Measurements from ENCODE around the gene SMIM32. TPM values are rescaled to one million over a fixed set of nuclear protein-coding genes. Genes with fewer than 3 reads are reported as not detected.

The SMIM32 gene
- total RNA-seq, 1 donor from 2014 or later: 0.30 TPM

- FAIRE-seq (no peak), DNase-seq (ENCODE audit: low read depth) (no peak)
- Histone ChIP-seq H3K27me3 (ENCODE audit: insufficient read depth, low read length) (no peaks in the 10 kb centered on the region), H3K4me2 (ENCODE audit: low read length) (no peak overlapping the region), H3K4me1 (ENCODE audit: insufficient read depth, low read length) (no peaks in the 10 kb centered on the region), H3K9ac (ENCODE audit: low read length) (no peak overlapping the region), H3K9me3 (ENCODE audit: insufficient read depth, low read depth, low read length) (no peaks in the 10 kb centered on the region), H3K4me3 (ENCODE audit: insufficient read depth, low read depth, low read length) (no peak overlapping the region), H4K20me1 (ENCODE audit: insufficient read depth, low read length) (peaks cover 98% of the 10 kb centered on the region), H3K36me3 (ENCODE audit: insufficient read depth, low read length) (no peaks in the 10 kb centered on the region), H3K79me2 (ENCODE audit: insufficient read depth, low read length) (peaks cover 100% of the 10 kb centered on the region), H2AFZ (ENCODE audit: low read depth, low read length) (no peak overlapping the region), H3K27ac (ENCODE audit: low read depth, low read length) (no peak overlapping the region)
- peaks cover 3% of the 10 kb centered on the region for H3K4me1 Mint-ChIP-seq (ENCODE audit: low read depth, unreplicated experiment)
- H3K36me3 Mint-ChIP-seq (ENCODE audit: low read depth, unreplicated experiment): no peaks in the 10 kb centered on the region
- no peak overlapping the region for H3K27ac Mint-ChIP-seq (ENCODE audit: unreplicated experiment)
- no peaks in the 10 kb centered on the region for H3K9me3 Mint-ChIP-seq (ENCODE audit: unreplicated experiment)
- H3K4me3 Mint-ChIP-seq (ENCODE audit: unreplicated experiment): no peak overlapping the region
- TF ChIP-seq CTCF (IDR thresholded peaks at IDR 0.05; ENCODE audit: insufficient read depth, low read depth, low read length): no peak
- no peak for TF ChIP-seq EZH2 (IDR thresholded peaks at IDR 0.05; ENCODE audit: insufficient read depth, low read length)
- no peaks in the 10 kb centered on the region for H3K27me3 Mint-ChIP-seq (ENCODE audit: low read depth, unreplicated experiment)
These were observed 47.9 kb downstream of the SMIM32 start for GRCh38 chr5:136145030-136145429.

- Mint-ChIP-seq H3K27me3 (ENCODE audit: low read depth, unreplicated experiment) (no peaks in the 10 kb centered on the region), H3K4me3 (ENCODE audit: unreplicated experiment) (no peak overlapping the region), H3K4me1 (ENCODE audit: low read depth, unreplicated experiment) (peaks cover 6% of the 10 kb centered on the region), H3K36me3 (ENCODE audit: low read depth, unreplicated experiment) (no peaks in the 10 kb centered on the region), H3K9me3 (ENCODE audit: unreplicated experiment) (no peaks in the 10 kb centered on the region), H3K27ac (ENCODE audit: unreplicated experiment) (no peak overlapping the region)
- no peak overlapping the region for H3K4me3 ChIP-seq (ENCODE audit: insufficient read depth, low read depth, low read length)
- H3K79me2 ChIP-seq (ENCODE audit: insufficient read depth, low read length): peaks cover 100% of the 10 kb centered on the region
- DNase-seq (ENCODE audit: low read depth) (no peak), FAIRE-seq (no peak)
- no peaks in the 10 kb centered on the region for H3K36me3 ChIP-seq (ENCODE audit: insufficient read depth, low read length)
- H3K27me3 ChIP-seq (ENCODE audit: insufficient read depth, low read length): no peaks in the 10 kb centered on the region
- H3K4me2 ChIP-seq (ENCODE audit: low read length): no peak overlapping the region
- no peaks in the 10 kb centered on the region for H3K9me3 ChIP-seq (ENCODE audit: insufficient read depth, low read depth, low read length)
- no peaks in the 10 kb centered on the region for H3K4me1 ChIP-seq (ENCODE audit: insufficient read depth, low read length)
- peaks cover 98% of the 10 kb centered on the region for H4K20me1 ChIP-seq (ENCODE audit: insufficient read depth, low read length)
- no peak overlapping the region for H2AFZ ChIP-seq (ENCODE audit: low read depth, low read length)
- H3K9ac ChIP-seq (ENCODE audit: low read length): no peak overlapping the region
- TF ChIP-seq EZH2 (IDR thresholded peaks at IDR 0.05; ENCODE audit: insufficient read depth, low read length) (no peak), CTCF (IDR thresholded peaks at IDR 0.05; ENCODE audit: insufficient read depth, low read depth, low read length) (no peak)
- H3K27ac ChIP-seq (ENCODE audit: low read depth, low read length): no peak overlapping the region
These were observed 49.2 kb downstream of the SMIM32 start for GRCh38 chr5:136143763-136144162.

GRCh38 chr5:136143312-136143711, 49.6 kb downstream of the SMIM32 start:
- H3K4me3 Mint-ChIP-seq (ENCODE audit: unreplicated experiment): no peak overlapping the region
- H3K4me3 ChIP-seq (ENCODE audit: insufficient read depth, low read depth, low read length): no peak overlapping the region
- H3K79me2 ChIP-seq (ENCODE audit: insufficient read depth, low read length): peaks cover 100% of the 10 kb centered on the region
- peaks cover under 1% of the 10 kb centered on the region for H3K36me3 Mint-ChIP-seq (ENCODE audit: low read depth, unreplicated experiment)
- H3K4me2 ChIP-seq (ENCODE audit: low read length): no peak overlapping the region
- H2AFZ ChIP-seq (ENCODE audit: low read depth, low read length): no peak overlapping the region
- H3K9me3 ChIP-seq (ENCODE audit: insufficient read depth, low read depth, low read length): no peaks in the 10 kb centered on the region
- H4K20me1 ChIP-seq (ENCODE audit: insufficient read depth, low read length): peaks cover 98% of the 10 kb centered on the region
- no peaks in the 10 kb centered on the region for H3K27me3 ChIP-seq (ENCODE audit: insufficient read depth, low read length)
- no peak overlapping the region for H3K27ac ChIP-seq (ENCODE audit: low read depth, low read length)
- TF ChIP-seq EZH2 (IDR thresholded peaks at IDR 0.05; ENCODE audit: insufficient read depth, low read length): no peak
- no peak for TF ChIP-seq CTCF (IDR thresholded peaks at IDR 0.05; ENCODE audit: insufficient read depth, low read depth, low read length)
- no peak for DNase-seq (ENCODE audit: low read depth)
- H3K9me3 Mint-ChIP-seq (ENCODE audit: unreplicated experiment): no peaks in the 10 kb centered on the region
- no peaks in the 10 kb centered on the region for H3K4me1 ChIP-seq (ENCODE audit: insufficient read depth, low read length)
- peaks cover 9% of the 10 kb centered on the region for H3K4me1 Mint-ChIP-seq (ENCODE audit: low read depth, unreplicated experiment)
- no peak for FAIRE-seq
- H3K9ac ChIP-seq (ENCODE audit: low read length): no peak overlapping the region
- H3K27me3 Mint-ChIP-seq (ENCODE audit: low read depth, unreplicated experiment): no peaks in the 10 kb centered on the region
- no peak overlapping the region for H3K27ac Mint-ChIP-seq (ENCODE audit: unreplicated experiment)
- no peaks in the 10 kb centered on the region for H3K36me3 ChIP-seq (ENCODE audit: insufficient read depth, low read length)
